ENCODE data around the gene IGF2R. TPM values are rescaled to one million over a fixed set of nuclear protein-coding genes. Genes with fewer than 3 reads are reported as not detected.
"Not testable (repeated sequence)": the region's sequence is repeated elsewhere in the genome, so short reads cannot be mapped to it uniquely, and the experiment has no call there.

The IGF2R gene
- total and polyA plus RNA-seq, 2 of the 13 experiments (the other 11 are each of a cell fraction or from before 2014, with no cell fraction given): 38.3 to 70.0 TPM

DNA sequence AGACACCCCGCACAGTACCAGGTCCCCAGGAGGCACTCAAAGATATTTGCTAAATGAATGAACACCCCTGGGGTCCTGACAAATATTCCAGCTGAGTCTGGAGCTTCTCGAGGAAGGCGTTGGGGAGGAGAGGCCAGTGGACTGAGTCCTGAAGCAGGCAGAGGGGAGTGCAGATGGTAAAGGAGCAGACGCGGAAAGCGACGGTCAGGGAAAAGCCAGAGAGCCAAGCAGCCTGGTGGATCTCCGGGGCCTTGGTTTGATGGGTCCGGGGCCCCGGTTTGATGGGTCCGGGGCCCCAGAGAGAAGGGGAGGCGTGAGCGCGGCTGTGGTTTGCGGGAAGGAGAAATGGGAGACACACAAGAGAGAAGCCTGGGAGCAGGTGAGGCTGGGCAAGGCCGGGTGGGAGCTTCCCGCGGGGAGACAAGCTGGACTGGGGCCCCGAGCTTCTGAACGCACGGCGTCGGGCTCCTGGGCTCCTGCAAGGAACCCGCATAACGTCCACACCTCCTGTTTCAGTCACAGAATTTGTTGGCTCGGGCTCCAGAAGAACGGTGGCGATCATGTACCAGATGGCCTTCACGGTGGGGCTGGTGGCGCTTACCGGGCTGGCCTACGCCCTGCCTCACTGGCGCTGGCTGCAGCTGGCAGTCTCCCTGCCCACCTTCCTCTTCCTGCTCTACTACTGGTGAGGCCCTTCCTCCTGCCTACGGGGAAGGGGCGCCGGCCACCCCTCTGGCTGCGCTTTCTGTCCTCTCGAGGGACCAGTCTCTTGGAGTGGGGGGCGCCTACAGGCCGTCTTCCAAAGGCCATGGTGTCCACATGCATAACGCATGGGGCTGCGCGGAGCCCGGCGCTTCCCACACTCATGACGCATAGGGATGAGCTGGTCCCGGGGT, 164.8 kb downstream of the IGF2R start:
- no peak for FAIRE-seq
- TF ChIP-seq AGO2 (optimal IDR thresholded peaks at IDR 0.05; ENCODE audit: low read depth, low read length): peak; percentile 34
- TF ChIP-seq, protein P1, sequence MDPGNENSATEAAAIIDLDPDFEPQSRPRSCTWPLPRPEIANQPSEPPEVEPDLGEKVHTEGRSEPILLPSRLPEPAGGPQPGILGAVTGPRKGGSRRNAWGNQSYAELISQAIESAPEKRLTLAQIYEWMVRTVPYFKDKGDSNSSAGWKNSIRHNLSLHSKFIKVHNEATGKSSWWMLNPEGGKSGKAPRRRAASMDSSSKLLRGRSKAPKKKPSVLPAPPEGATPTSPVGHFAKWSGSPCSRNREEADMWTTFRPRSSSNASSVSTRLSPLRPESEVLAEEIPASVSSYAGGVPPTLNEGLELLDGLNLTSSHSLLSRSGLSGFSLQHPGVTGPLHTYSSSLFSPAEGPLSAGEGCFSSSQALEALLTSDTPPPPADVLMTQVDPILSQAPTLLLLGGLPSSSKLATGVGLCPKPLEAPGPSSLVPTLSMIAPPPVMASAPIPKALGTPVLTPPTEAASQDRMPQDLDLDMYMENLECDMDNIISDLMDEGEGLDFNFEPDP (CRISPR knock-in tag; conservative IDR thresholded peaks at IDR 0.05): 0 out of 2 replicates have a peak, but pooled peaks have one; percentile 69
- TF ChIP-seq, protein P2, sequence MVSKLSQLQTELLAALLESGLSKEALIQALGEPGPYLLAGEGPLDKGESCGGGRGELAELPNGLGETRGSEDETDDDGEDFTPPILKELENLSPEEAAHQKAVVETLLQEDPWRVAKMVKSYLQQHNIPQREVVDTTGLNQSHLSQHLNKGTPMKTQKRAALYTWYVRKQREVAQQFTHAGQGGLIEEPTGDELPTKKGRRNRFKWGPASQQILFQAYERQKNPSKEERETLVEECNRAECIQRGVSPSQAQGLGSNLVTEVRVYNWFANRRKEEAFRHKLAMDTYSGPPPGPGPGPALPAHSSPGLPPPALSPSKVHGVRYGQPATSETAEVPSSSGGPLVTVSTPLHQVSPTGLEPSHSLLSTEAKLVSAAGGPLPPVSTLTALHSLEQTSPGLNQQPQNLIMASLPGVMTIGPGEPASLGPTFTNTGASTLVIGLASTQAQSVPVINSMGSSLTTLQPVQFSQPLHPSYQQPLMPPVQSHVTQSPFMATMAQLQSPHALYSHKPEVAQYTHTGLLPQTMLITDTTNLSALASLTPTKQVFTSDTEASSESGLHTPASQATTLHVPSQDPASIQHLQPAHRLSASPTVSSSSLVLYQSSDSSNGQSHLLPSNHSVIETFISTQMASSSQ (IDR thresholded peaks at IDR 0.05; ENCODE audit: low read depth): no peak
- TF ChIP-seq, protein P2 (CRISPR knock-in tag; IDR thresholded peaks at IDR 0.05; ENCODE audit: borderline replicate concordance): no peak
- no peaks in the 10 kb centered on the region for H3K36me3 ChIP-seq (replicated peaks in 1 of 2; ENCODE audit: control insufficient read depth in 1 of 2, insufficient read depth in 2 of 2, low read length in 2 of 2)
- no peaks in the 10 kb centered on the region for H3K79me2 ChIP-seq (ENCODE audit: insufficient read depth, low read length)
- no TSS peak for BruUV-seq (replicated peaks)
- no peak overlapping the region for H2AFZ ChIP-seq (ENCODE audit: low read length)
- H3K4me2 ChIP-seq (ENCODE audit: low read depth, low read length): no peak overlapping the region
- ChIA-PET CTCF (ENCODE audit: low intra/inter-chr PET ratio, low total read pairs) (no interaction called here), POLR2A (interaction anchor here (1.2 kb wide), 1 partner anchor 8 kb away, joined by 3 read pairs; no protein-coding TSS in a partner anchor)
- in situ Hi-C loops (cut with HindIII; ENCODE audit: extremely low pct_ligation_motif_present, low pct_unique_long_range_greater_than_20kb): no loop called here
- no peaks in the 10 kb centered on the region for H3K27me3 ChIP-seq (ENCODE audit: control insufficient read depth in 1 of 2, insufficient read depth in 2 of 2, low read length in 2 of 2)
- H3K9ac ChIP-seq (ENCODE audit: insufficient read depth, low read depth, low read length): no peak overlapping the region
- 94% methylated on average over 45 of the region's 47 CpGs for WGBS (ENCODE audit: low lambda C conversion rate)
- intact Hi-C loops (cut with micrococcal nuclease; ENCODE audit: unreplicated experiment): loop anchor here (10.0 kb wide), 1 partner anchor 121 kb away; the partner anchor contains the start of gene SLC22A2
- H3K4me1 ChIP-seq (ENCODE audit: insufficient read depth, low read length): peaks cover 50% of the 10 kb centered on the region
- no peak overlapping the region for H3K27ac ChIP-seq (ENCODE audit: extremely low read length, insufficient read depth, low read length)
- H3K9me3 ChIP-seq (ENCODE audit: low read length): no peaks in the 10 kb centered on the region
- no peaks in the 10 kb centered on the region for H4K20me1 ChIP-seq (ENCODE audit: insufficient read depth, low read length)
- ATAC-seq: no peak
- DNase-seq (ENCODE audit: low spot score): no peak
- no peak overlapping the region for H3K4me3 ChIP-seq (replicated peaks in 1 of 3; ENCODE audit: insufficient read depth in 1 of 3, low read depth in 2 of 3, low read length in 3 of 3)

DNA sequence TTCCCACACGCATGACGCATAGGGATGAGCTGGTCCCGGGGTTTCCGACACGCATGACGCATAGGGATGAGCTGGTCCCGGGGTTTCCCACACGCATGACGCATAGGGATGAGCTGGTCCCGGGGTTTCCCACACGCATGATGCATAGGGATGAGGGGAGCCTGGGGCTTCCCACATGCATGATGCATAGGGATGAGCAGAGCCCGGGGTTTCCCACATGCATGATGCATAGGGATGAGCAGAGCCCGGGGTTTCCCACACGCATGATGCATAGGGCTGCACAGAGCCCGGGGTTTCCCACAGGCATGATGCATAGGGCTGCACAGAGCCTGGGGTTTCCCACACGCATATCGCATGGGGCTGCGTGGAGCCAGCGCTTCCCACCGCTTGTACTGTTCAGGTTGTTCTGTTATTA, 165.5 kb downstream of the IGF2R start:
- in situ Hi-C loops (cut with HindIII; ENCODE audit: extremely low pct_ligation_motif_present, low pct_unique_long_range_greater_than_20kb): not testable (repeated sequence)
- intact Hi-C loops (cut with micrococcal nuclease; ENCODE audit: unreplicated experiment): loop anchor here (10.0 kb wide), 1 partner anchor 120 kb away; the partner anchor contains the start of gene SLC22A2

More for the DNA sequence above, 165.5 kb downstream of the IGF2R start:
- H3K4me3 ChIP-seq (replicated peaks in 1 of 3; ENCODE audit: insufficient read depth in 1 of 3, low read depth in 2 of 3, low read length in 3 of 3); CTCF ChIA-PET (ENCODE audit: low intra/inter-chr PET ratio, low total read pairs); H3K4me2 ChIP-seq (ENCODE audit: low read depth, low read length); BruUV-seq (replicated peaks); H3K27me3 ChIP-seq (ENCODE audit: control insufficient read depth in 1 of 2, insufficient read depth in 2 of 2, low read length in 2 of 2); DNase-seq (ENCODE audit: low spot score); H3K27ac ChIP-seq (ENCODE audit: extremely low read length, insufficient read depth, low read length); H2AFZ ChIP-seq (ENCODE audit: low read length); H3K79me2 ChIP-seq (ENCODE audit: insufficient read depth, low read length); ATAC-seq; H3K36me3 ChIP-seq (replicated peaks in 1 of 2; ENCODE audit: control insufficient read depth in 1 of 2, insufficient read depth in 2 of 2, low read length in 2 of 2); H4K20me1 ChIP-seq (ENCODE audit: insufficient read depth, low read length); H3K9ac ChIP-seq (ENCODE audit: insufficient read depth, low read depth, low read length); FAIRE-seq; H3K9me3 ChIP-seq (ENCODE audit: low read length): not testable (repeated sequence)
- peaks cover 50% of the 10 kb centered on the region for H3K4me1 ChIP-seq (ENCODE audit: insufficient read depth, low read length)
- 94% methylated on average over 17 of the region's 20 CpGs for WGBS (ENCODE audit: low lambda C conversion rate)
- POLR2A ChIA-PET: interaction anchor here (1.2 kb wide), 1 partner anchor 9 kb away, joined by 3 read pairs; no protein-coding TSS in a partner anchor

All from HepG2 (cell line).